SJCRH30 (cell line): ENCODE results near the gene ARL15. TPM values are rescaled to one million over a fixed set of nuclear protein-coding genes. Genes with fewer than 3 reads are reported as not detected.

ENCODE experiments used
- DNase-seq, 2 experiments: peaks; one replicate each; pipeline ENCODE4 v3.0.0-alpha.2; 2015 to 2020
- H3K27ac ChIP-seq: fragments of 250-450 bp; sonication (Bioruptor Pico); 2 replicates; pipeline ENCODE4 v1.5.1; 2020; ENCODE audit warnings: mild to moderate bottlenecking, moderate library complexity
- H3K27me3 ChIP-seq: fragments of 250-450 bp; sonication (Bioruptor Pico); 2 replicates; pipeline ENCODE4 v1.5.1; 2020; ENCODE audit warnings: mild to moderate bottlenecking, moderate library complexity
- H3K36me3 ChIP-seq: fragments of 250-450 bp; sonication (Bioruptor Pico); 2 replicates; pipeline ENCODE4 v1.5.1; 2020; ENCODE audit warnings: mild to moderate bottlenecking, moderate library complexity
- H3K4me1 ChIP-seq: fragments of 250-450 bp; sonication (Bioruptor Pico); 2 replicates; pipeline ENCODE4 v1.5.1; 2020; ENCODE audit warnings: mild to moderate bottlenecking, moderate library complexity
- H3K4me3 ChIP-seq: fragments of 250-450 bp; sonication (Bioruptor Pico); 2 replicates; pipeline ENCODE4 v1.5.1; 2020; ENCODE audit warnings: mild to moderate bottlenecking, moderate library complexity
- H3K9me3 ChIP-seq: fragments of 250-450 bp; sonication (Bioruptor Pico); replicated peaks from 2 replicates; pipeline ENCODE4 v1.5.1; 2020; ENCODE audit warnings: mild to moderate bottlenecking, moderate library complexity
- total RNA-seq: library from RNA; depleted of rRNA; stranded (reverse); fragments of >200 nt; shearing (Covaris generic); gene quantifications from 2 replicates; pipeline ENCODE4 v1.2.3, GENCODE V29; 2014

The ARL15 gene
- total RNA-seq, 1 experiment from 2014 or later: 21.5 TPM

DNA sequence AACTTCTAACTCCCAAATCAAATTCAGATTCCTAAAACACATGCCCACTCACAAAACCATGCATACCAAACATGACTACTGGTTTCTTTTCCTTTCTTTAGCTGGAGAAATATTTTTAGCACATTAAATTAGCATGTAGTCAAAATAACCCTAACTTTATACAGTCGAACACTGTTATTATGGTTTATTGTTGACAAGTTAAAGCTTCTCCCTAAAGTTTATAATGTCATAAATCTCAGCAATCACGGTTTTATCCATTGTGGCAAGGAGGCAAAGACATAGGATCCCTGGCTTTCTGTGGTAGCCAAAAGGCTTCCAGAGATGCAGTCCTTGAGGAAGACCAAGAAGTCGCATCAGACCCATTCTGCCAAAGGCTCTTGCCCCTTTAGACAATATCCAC lies 27.5 kb downstream of the ARL15 start:
- H3K27me3 ChIP-seq: no peaks in the 10 kb centered on the region
- 0 out of 2 replicates have a peak, but pooled peaks cover 2% of the 10 kb centered on the region for H3K9me3 ChIP-seq
- DNase-seq: no peak
- no peaks in the 10 kb centered on the region for H3K4me1 ChIP-seq
- H3K27ac ChIP-seq: no peak overlapping the region
- H3K36me3 ChIP-seq: no peaks in the 10 kb centered on the region
- no peak overlapping the region for H3K4me3 ChIP-seq

- no peaks in the 10 kb centered on the region for H3K4me1 ChIP-seq
- H3K36me3 ChIP-seq: no peaks in the 10 kb centered on the region
- no peaks in the 10 kb centered on the region for H3K27me3 ChIP-seq
- H3K9me3 ChIP-seq: 0 out of 2 replicates have a peak, but pooled peaks cover 2% of the 10 kb centered on the region
- H3K4me3 ChIP-seq: no peak overlapping the region
- H3K27ac ChIP-seq: no peak overlapping the region
- DNase-seq: no peak
Observed at GRCh38 chr5:54281960-54282692, 28.2 kb downstream of the ARL15 start.

DNA sequence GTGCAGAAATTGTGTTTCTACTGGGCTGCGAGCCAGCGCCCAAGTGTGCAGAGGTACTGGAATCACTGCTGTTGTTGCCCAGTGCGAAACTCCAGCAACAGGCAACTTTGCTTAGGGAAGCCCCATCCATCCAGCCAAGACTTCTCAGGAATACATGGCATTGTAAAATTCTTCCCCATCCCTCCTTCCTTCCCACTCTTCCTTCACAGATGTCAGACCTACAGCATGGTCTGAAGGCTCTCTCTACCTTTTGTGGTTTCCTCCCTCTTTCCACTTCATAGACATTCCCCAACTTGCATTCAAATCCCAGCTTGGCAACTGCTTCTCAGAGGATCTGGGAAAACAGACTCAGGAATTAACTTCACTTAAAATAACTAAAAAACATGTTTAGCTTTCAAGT lies 30.4 kb downstream of the ARL15 start:
- Histone ChIP-seq H3K4me3 (no peak overlapping the region), H3K27ac (no peak overlapping the region), H3K27me3 (no peaks in the 10 kb centered on the region), H3K4me1 (no peaks in the 10 kb centered on the region), H3K36me3 (no peaks in the 10 kb centered on the region), H3K9me3 (0 out of 2 replicates have a peak, but pooled peaks cover 2% of the 10 kb centered on the region)
- DNase-seq: no peak

DNA sequence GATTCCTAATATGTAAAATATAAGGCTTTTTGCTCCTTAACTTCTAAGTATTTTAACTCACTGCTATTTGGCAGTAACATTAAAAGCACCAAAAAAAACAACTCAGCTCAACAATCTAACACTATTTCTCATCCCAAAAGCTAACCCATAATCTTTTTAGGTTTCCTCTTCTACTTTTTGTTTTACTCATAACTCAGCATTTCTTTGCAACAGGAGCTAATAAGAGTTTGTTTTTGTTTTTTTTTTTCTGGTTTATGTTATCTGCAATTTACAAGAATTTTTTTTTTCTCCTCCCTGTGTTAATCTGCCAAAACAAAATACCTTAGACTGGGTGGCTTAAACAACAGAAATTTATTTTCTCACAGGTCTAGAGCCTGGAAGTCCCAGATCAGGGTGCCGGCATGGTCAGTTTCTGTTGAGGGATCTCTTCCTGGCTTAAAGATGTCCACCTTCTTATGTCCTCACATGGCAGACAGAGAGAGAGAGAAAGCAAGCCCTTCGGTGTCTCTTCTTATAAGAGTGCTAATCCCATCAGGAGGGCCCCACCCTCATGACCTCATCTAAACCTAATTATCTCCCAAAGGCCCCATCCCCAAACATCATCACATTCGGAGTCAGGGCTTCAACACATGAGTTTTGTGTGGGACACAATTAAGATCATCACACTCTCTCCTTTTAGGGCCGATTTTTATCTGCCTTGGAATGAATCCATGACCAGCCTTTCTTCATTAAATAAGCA lies 31.2 kb downstream of the ARL15 start:
- H3K27ac ChIP-seq: no peak overlapping the region
- no peaks in the 10 kb centered on the region for H3K4me1 ChIP-seq
- no peak overlapping the region for H3K4me3 ChIP-seq
- no peak for DNase-seq
- H3K36me3 ChIP-seq: no peaks in the 10 kb centered on the region
- H3K9me3 ChIP-seq: 0 out of 2 replicates have a peak, but pooled peaks cover 2% of the 10 kb centered on the region
- H3K27me3 ChIP-seq: no peaks in the 10 kb centered on the region

- H3K4me3 ChIP-seq: no peak overlapping the region
- no peaks in the 10 kb centered on the region for H3K36me3 ChIP-seq
- H3K27me3 ChIP-seq: no peaks in the 10 kb centered on the region
- H3K27ac ChIP-seq: no peak overlapping the region
- no peak for DNase-seq
- 0 out of 2 replicates have a peak, but pooled peaks cover 2% of the 10 kb centered on the region for H3K9me3 ChIP-seq
- no peaks in the 10 kb centered on the region for H3K4me1 ChIP-seq
Observed at GRCh38 chr5:54278036-54278830, 32.1 kb downstream of the ARL15 start.

DNA sequence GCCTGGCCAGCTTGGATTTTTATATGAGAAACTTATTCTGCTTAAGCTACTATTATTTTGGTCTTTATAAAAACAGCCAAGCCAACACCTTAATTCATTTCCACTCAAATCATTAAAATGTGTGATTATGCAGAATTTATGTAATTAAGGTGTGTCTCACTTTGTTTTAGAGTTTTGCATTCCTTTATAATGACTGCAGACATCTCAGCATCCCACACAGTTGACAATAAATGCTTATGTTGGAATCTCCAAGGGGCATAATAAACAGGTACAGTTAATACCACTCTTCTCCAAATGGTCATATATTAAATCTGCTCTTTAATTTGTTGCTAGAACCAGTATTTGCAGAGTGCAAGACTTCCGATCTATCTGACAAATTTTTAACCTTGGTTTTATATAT lies 34.3 kb downstream of the ARL15 start:
- no peak overlapping the region for H3K4me3 ChIP-seq
- no peaks in the 10 kb centered on the region for H3K27me3 ChIP-seq
- H3K4me1 ChIP-seq: no peaks in the 10 kb centered on the region
- no peaks in the 10 kb centered on the region for H3K9me3 ChIP-seq
- H3K36me3 ChIP-seq: no peaks in the 10 kb centered on the region
- H3K27ac ChIP-seq: no peak overlapping the region
- DNase-seq: no peak

- H3K9me3 ChIP-seq: no peaks in the 10 kb centered on the region
- no peak for DNase-seq
- H3K27ac ChIP-seq: no peak overlapping the region
- no peaks in the 10 kb centered on the region for H3K36me3 ChIP-seq
- no peaks in the 10 kb centered on the region for H3K27me3 ChIP-seq
- H3K4me1 ChIP-seq: no peaks in the 10 kb centered on the region
- H3K4me3 ChIP-seq: no peak overlapping the region
Observed at GRCh38 chr5:54275361-54275760, 35.0 kb downstream of the ARL15 start.

- Histone ChIP-seq H3K36me3 (no peaks in the 10 kb centered on the region), H3K9me3 (no peaks in the 10 kb centered on the region), H3K27me3 (no peaks in the 10 kb centered on the region), H3K4me1 (no peaks in the 10 kb centered on the region), H3K27ac (no peak overlapping the region), H3K4me3 (no peak overlapping the region)
- DNase-seq: no peak
Observed at GRCh38 chr5:54274944-54275343, 35.4 kb downstream of the ARL15 start.

DNA sequence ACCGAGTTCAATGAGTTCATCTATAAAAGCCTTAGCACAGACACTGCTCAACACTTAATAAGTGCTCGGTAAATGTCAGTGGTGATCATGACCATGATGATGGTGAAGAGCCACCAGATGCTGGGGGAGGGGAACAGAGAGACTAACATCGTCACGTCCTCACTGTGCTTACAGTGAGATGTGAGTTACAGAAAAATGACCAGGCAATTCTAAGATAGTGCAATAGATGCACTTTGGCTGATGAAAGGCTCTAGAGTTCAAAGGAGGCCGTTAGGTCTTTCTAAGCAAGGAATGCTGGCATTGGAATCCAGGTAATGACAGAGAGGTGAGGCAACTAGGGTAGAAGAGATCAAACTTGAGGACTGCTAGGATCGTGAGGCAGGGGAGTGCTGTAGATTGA lies 36.7 kb downstream of the ARL15 start:
- no peak overlapping the region for H3K4me3 ChIP-seq
- H3K9me3 ChIP-seq: no peaks in the 10 kb centered on the region; the same call in 1 of the 2 replicates
- no peaks in the 10 kb centered on the region for H3K4me1 ChIP-seq
- DNase-seq: no peak
- H3K27ac ChIP-seq: no peak overlapping the region
- H3K27me3 ChIP-seq: no peaks in the 10 kb centered on the region
- no peaks in the 10 kb centered on the region for H3K36me3 ChIP-seq

DNA sequence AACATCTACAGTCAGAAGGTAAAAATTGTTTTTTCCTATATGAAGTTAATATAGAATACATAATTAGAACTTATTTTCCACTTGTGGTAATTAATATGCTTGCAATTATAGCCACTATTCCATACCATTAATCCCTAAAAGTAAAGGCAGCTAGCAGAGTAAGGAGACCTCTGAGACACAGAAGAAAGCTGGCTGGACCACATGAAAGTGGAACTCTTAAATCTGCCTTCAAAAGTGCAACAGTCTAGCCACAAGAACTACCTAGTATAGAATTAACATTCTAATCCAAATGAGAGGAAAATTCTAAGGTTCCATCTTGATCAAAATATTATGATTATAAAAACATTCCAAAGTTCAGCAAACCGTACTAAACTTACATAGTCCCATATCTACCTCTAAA lies 37.6 kb downstream of the ARL15 start:
- Histone ChIP-seq H3K9me3 (no peaks in the 10 kb centered on the region; the same call in 1 of the 2 replicates), H3K4me1 (no peaks in the 10 kb centered on the region), H3K4me3 (no peak overlapping the region), H3K36me3 (no peaks in the 10 kb centered on the region), H3K27me3 (no peaks in the 10 kb centered on the region), H3K27ac (no peak overlapping the region)
- no peak for DNase-seq

GRCh38 chr5:54270326-54270725 lies 40.0 kb downstream of the ARL15 start:
- DNase-seq: no peak
- H3K27ac ChIP-seq: no peak overlapping the region
- H3K4me1 ChIP-seq: no peaks in the 10 kb centered on the region
- no peaks in the 10 kb centered on the region; the same call in 1 of the 2 replicates for H3K36me3 ChIP-seq
- H3K4me3 ChIP-seq: no peak overlapping the region
- no peaks in the 10 kb centered on the region for H3K27me3 ChIP-seq
- no peaks in the 10 kb centered on the region; the same call in 1 of the 2 replicates for H3K9me3 ChIP-seq

DNA sequence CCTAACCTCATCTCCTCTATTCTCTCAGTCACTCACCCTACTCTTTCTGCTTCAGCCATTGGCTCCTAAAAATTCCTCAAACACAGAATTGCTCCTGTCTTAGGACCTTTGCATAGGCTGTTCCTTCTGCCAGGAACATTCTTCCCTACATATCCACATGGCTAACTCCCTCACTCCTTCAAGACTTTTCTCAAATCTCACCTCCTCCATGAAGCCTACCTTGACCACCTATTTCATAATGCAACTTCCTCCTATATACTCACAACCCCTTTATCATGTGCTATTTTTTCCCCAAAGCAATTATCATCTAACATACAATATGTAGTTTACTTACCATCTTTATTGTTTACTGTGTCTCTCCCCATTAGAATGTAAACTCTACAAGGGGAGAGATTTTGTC lies 45.8 kb downstream of the ARL15 start:
- H3K4me3 ChIP-seq: no peak overlapping the region
- no peak for DNase-seq
- H3K4me1 ChIP-seq: no peaks in the 10 kb centered on the region
- H3K36me3 ChIP-seq: no peaks in the 10 kb centered on the region; the same call in 1 of the 2 replicates
- no peaks in the 10 kb centered on the region for H3K27me3 ChIP-seq
- no peaks in the 10 kb centered on the region; the same call in 1 of the 2 replicates for H3K9me3 ChIP-seq
- no peak overlapping the region for H3K27ac ChIP-seq

GRCh38 chr5:54263447-54263846 lies 46.9 kb downstream of the ARL15 start:
- Histone ChIP-seq H3K4me1 (no peaks in the 10 kb centered on the region), H3K36me3 (no peaks in the 10 kb centered on the region; the same call in 1 of the 2 replicates), H3K9me3 (no peaks in the 10 kb centered on the region), H3K27ac (no peak overlapping the region), H3K27me3 (no peaks in the 10 kb centered on the region), H3K4me3 (no peak overlapping the region)
- no peak for DNase-seq

DNA sequence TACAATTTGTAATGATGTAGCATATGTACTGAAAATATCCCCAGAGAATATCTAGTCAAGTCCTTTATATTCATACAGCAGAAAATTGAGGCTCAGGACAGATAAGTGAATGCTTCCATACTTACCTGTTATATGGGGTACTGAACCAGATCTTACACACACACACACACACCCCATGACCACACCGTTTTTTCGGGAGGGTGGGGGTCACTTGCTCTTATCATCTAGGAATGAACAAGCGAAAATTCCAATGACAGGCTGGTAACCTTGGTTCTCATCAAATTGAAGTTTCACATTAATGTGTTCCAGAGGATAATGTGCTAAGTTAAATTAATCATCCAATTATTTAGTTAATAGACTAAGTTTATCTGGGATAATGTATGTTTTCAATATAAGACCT lies 48.8 kb downstream of the ARL15 start:
- Histone ChIP-seq H3K36me3 (no peaks in the 10 kb centered on the region; the same call in 1 of the 2 replicates), H3K27ac (no peak overlapping the region), H3K9me3 (no peaks in the 10 kb centered on the region), H3K4me3 (no peak overlapping the region), H3K27me3 (no peaks in the 10 kb centered on the region), H3K4me1 (no peaks in the 10 kb centered on the region)
- no peak for DNase-seq

GRCh38 chr5:54259981-54260380 lies 50.4 kb downstream of the ARL15 start:
- H3K4me3 ChIP-seq: no peak overlapping the region
- no peaks in the 10 kb centered on the region for H3K36me3 ChIP-seq
- DNase-seq: no peak
- H3K27me3 ChIP-seq: no peaks in the 10 kb centered on the region
- no peaks in the 10 kb centered on the region for H3K4me1 ChIP-seq
- no peak overlapping the region for H3K27ac ChIP-seq
- no peaks in the 10 kb centered on the region for H3K9me3 ChIP-seq
